HG03196 (cell line): ENCODE data around the gene WDR37.

ENCODE experiments used
- ATAC-seq: cut with Tn5 transposase; IDR thresholded peaks from one replicate; pipeline ENCODE4 v1.9.1; 2021; ENCODE audit not compliant: unreplicated experiment

Gene WDR37

GRCh38 chr10:1122349-1122748, 66.2 kb downstream of the WDR37 start:
- no peak for ATAC-seq

GRCh38 chr10:1123198-1123597, 67.0 kb downstream of the WDR37 start:
- ATAC-seq = no peak

GRCh38 chr10:1123972-1124371, 67.8 kb downstream of the WDR37 start:
- no peak for ATAC-seq

- no peak for ATAC-seq
Observed at GRCh38 chr10:1124796-1125195, 68.6 kb downstream of the WDR37 start.

GRCh38 chr10:1126461-1126860, 70.3 kb downstream of the WDR37 start:
- ATAC-seq = no peak

GRCh38 chr10:1127629-1128028, 71.4 kb downstream of the WDR37 start:
- no peak for ATAC-seq

DNA sequence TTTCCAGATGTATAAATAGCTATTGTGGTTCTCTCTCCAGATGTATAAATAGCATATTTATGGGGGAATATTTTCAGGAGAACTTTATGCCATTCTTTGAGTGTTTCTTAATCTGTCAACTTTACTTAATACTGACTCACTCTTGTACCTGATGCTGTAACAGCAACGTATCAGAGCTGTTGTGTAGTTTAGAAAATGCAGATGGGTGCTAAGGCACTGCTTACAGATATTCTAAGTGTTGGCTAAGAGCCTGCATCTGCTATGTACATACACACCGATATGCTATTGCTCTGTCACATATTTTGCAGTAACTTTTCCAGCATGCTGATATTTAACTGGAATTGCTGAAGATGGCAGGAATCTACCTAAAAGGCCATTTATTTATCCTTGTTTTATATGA, 71.9 kb downstream of the WDR37 start:
- ATAC-seq = no peak

- ATAC-seq = no peak
Observed at GRCh38 chr10:1128649-1129048, 72.5 kb downstream of the WDR37 start.

- no peak for ATAC-seq
Observed at GRCh38 chr10:1130226-1130625, 74.0 kb downstream of the WDR37 start.

DNA sequence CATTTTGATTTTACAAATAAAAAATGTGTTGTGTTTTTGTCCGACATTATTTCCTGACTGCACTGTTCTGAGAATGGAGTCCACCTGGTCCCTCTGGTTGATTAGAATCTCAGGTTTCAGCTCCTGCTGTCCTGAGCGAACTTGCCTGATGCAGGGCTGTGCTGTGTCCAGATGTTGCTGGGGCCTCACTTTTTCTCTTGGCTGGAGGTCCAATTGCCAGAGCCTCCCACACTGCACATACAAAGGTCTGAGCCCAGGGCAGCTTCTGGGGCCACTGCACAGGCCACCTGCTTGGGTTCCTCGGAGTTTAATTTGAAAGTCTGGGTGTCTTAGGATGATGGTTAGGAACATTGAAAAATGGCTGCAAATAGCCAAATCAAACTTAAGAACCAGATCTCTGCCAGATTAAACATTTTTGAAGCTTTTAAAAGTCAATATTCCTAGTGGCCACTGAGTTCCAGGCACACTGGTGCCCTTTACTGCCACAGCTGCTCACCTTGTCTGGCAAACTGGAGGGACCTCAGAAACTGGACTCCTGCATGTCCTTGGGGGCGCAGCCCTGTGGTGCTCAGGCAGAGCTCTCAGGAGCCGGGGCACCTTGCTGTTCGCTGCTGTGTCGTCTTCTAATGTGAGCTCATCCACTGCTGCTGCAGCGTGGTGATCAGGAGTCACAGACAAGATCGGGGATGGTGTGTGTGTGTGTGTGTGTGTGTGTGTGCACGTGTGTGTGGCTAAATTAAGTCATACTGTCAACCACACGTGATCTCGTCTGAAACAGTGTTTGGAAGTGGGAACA, 75.0 kb downstream of the WDR37 start:
- no peak for ATAC-seq

DNA sequence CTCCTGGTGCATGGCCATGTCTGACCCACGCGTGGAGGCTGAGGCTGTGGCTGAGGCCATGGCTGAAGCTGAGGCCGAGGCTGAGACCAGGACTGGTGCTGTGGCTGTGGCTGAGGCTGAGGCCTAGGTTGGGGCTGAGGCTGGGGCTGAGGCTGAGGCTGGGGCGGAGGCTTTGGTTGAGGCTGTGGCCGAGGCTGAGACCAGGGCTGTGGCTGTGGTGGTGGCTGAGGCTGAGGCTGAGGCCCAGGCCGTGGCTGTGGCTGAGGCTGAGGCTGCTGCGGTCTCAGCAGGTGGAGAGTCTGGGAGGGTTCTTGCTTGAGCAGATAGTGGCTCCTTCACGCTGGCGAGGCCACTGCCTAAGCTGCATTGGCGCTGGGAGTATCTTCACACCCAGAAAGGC, 76.4 kb downstream of the WDR37 start:
- ATAC-seq = no peak

DNA sequence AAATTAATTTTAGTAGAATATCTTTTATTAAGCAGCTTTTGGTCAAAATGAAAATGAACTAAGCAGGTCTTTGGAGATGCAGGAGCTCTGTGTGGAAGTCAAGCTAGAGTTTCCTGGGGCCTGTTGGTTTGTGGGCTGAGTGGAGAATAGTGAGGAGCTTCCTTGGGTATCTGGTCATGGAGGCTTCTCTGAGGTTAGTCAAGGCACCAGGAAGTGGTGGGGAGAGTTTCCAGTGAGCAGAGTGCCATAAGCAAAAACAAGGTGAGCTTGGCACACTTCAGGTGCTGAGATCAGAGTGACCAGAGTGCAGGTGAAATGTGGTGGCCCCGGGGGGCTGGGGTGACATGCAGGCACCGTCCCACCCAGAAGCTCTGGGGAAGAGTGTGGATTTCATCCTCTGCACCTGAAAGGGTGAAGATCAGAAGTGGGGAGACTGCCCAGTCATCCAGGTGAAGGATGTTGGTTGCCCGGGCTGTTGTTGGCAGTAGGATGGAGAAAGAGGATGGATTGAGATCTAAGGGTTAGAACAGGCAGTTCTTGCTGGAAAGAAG, 77.4 kb downstream of the WDR37 start:
- ATAC-seq = no peak

DNA sequence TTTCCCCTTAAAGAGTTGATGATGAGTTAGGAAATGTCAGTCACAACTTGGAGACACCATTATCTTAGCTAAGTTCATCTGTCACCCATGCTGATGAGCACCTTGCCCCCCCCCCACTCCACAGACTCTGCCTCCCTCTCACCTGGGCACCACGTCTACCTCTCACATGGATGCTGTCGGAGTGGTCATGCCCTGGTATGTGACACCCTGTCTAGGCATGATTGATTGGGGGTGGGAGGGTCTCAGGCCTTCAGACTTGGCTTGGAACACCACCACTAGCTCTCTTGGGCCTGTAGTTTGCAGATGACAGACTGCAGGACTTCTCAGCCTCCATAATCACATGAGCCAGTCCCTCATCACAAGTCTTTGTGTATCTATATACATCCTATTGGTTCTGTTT, 78.0 kb downstream of the WDR37 start:
- no peak for ATAC-seq

- no peak for ATAC-seq
Observed at GRCh38 chr10:1136268-1136667, 80.1 kb downstream of the WDR37 start.

GRCh38 chr10:1137499-1138163, 81.4 kb downstream of the WDR37 start:
- no peak for ATAC-seq

DNA sequence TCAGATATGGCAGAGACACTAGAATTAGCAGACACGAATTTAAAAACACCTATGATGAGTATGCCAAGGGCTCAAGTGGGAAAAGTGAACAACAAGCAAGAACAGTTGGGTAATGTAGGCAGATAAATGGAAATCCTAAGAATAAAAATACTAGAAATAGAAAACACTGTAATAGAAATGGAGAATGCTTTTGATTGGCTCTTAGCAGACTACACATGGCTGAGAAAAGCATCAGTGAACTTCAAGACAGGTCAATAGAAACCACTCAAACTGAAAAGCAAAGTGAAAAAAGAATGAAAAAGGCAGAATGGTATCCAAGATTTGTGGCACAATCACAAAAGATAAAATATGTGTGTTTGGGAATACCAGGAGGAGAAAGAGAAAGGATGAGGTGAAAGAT, 82.3 kb downstream of the WDR37 start:
- ATAC-seq = no peak

DNA sequence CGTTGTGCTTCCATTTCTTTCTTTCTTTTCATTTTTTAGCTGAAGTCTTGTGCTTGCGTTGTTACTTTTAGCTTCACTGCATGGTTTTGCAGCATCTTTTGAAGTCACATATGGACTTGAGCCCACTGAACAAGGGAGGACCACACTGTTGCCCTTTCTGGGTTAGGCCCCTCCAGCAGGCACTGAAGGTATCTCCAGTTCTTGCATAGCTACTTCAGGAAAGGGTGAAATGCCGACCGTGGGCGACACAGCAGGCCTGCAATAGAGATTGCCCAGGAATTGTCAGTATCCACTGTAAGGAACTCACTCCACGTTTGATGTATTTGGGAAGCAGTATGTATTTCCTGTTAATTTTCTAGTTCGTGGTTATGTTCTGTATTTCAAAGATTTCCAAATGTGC, 85.1 kb downstream of the WDR37 start:
- no peak for ATAC-seq

GRCh38 chr10:1141701-1142100, 85.5 kb downstream of the WDR37 start:
- ATAC-seq = no peak

- no peak for ATAC-seq
Observed at GRCh38 chr10:1142596-1142995, 86.4 kb downstream of the WDR37 start.

DNA sequence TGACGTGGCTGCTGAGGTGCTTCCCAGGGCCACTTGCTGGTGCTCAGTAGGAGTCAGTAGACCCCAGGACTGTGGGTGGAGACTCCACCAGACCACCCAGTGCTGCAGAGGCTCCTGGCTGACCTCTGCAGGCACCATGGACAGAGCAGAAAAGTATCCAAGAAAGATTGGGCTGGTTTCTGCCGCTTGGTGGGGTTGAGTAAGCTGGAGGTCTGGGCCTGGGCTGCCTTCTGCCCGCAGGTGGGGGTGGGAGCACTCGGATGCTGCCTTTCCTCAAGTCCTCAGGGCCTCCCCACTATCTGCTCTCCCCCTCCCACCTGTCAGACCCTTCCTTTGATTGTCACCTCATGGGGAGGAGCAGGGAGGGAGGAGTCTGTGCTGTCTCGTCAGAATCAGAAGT, 91.6 kb downstream of the WDR37 start:
- ATAC-seq = no peak

DNA sequence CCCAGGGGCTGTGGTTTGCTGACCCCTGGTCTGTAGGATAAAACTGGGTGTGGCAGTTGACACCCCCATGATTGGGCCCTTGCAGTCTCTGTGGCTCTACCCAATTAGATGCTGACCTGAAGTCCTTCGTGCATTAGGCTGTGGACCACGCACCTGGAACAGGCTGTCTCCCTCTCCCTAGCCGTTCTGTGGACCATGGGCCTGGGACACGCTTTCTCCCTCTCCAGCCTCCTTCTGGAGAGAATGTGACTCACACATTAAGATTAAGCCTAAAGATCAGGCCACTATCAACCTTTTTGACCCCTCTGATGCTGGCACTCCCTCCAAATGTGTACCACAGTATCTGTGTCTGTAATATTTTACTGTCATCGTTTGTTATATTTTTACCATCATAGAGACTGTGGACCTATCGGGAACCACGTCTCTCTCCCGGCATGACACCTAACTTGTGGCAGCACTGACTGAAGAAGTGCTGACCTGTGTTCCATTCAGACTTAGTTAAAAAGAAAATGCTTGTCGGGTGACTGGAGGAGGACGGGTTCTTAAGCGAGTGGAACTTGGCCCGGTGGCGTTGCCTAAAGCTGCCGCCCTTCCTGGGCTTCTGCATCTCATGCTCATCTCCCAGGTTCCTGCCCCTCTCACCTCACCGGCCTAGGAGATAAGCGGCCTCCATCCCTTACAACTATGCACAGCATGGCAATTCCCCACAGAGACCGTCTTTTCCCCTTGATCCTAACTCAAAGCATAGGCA, 92.8 kb downstream of the WDR37 start:
- no peak for ATAC-seq
